H9 (cell line): ENCODE measurements around the gene ARFGEF2. TPM values are rescaled to one million over a fixed set of nuclear protein-coding genes. Genes with fewer than 3 reads are reported as not detected.

Experiments used
- DNase-seq: peaks from one replicate; pipeline ENCODE4 v3.0.0-alpha.2; 2017
- H2AFZ ChIP-seq: one replicate; pipeline ENCODE4 v1.6.1; 2013; ENCODE audit warnings: mild to moderate bottlenecking, low read length, control low read depth, moderate library complexity
- H2AK5ac ChIP-seq: 2 replicates; pipeline ENCODE4 v1.6.1; 2013; ENCODE audit warnings: low read length, control low read depth, mixed read lengths; ENCODE audit not compliant: insufficient read length
- H2BK120ac ChIP-seq: one replicate; pipeline ENCODE4 v1.6.1; 2013; ENCODE audit warnings: low read depth, mild to moderate bottlenecking, low read length, control low read depth, inconsistent platforms; ENCODE audit not compliant: poor library complexity, severe bottlenecking
- H2BK12ac ChIP-seq: 2 replicates; pipeline ENCODE4 v1.6.1; 2013; ENCODE audit warnings: low read length, control low read depth, mixed read lengths, low read depth; ENCODE audit not compliant: insufficient read length
- H2BK15ac ChIP-seq: 2 replicates; pipeline ENCODE4 v1.6.1; 2013; ENCODE audit warnings: low read depth, low read length, control low read depth
- H2BK20ac ChIP-seq: one replicate; pipeline ENCODE4 v1.6.1; 2013; ENCODE audit warnings: low read depth, mild to moderate bottlenecking, low read length, control low read depth, inconsistent platforms; ENCODE audit not compliant: poor library complexity, severe bottlenecking
- H2BK5ac ChIP-seq: 2 replicates; pipeline ENCODE4 v1.6.1; 2013; ENCODE audit warnings: low read length, control low read depth, mixed read lengths; ENCODE audit not compliant: insufficient read length
- H3K14ac ChIP-seq: 2 replicates; pipeline ENCODE4 v1.6.1; 2013; ENCODE audit warnings: low read length, control low read depth; ENCODE audit not compliant: insufficient read depth
- H3K18ac ChIP-seq: 2 replicates; pipeline ENCODE4 v1.6.1; 2013; ENCODE audit warnings: low read depth, mild to moderate bottlenecking, mixed read lengths, low read length, control low read depth; ENCODE audit not compliant: insufficient read length
- H3K23ac ChIP-seq: 2 replicates; pipeline ENCODE4 v1.6.1; 2013; ENCODE audit warnings: low read length, control low read depth, mixed read lengths, low read depth; ENCODE audit not compliant: insufficient read length
- H3K23me2 ChIP-seq: 2 replicates; pipeline ENCODE4 v1.6.1; 2013; ENCODE audit warnings: low read depth, mild to moderate bottlenecking, mixed read lengths, low read length, control low read depth; ENCODE audit not compliant: insufficient read length, poor library complexity, severe bottlenecking
- H3K27ac ChIP-seq: 2 replicates; pipeline ENCODE4 v1.5.1; 2013; ENCODE audit warnings: low read length, control low read depth, mixed read lengths, low read depth; ENCODE audit not compliant: insufficient read length
- H3K27me3 ChIP-seq: 2 replicates; pipeline ENCODE4 v1.6.1; 2013; ENCODE audit warnings: low read length, control low read depth, inconsistent platforms; ENCODE audit not compliant: insufficient read depth
- H3K4ac ChIP-seq: 2 replicates; pipeline ENCODE4 v1.6.1; 2013; ENCODE audit warnings: low read depth, mild to moderate bottlenecking, control low read depth, inconsistent platforms, low read length, moderate library complexity
- H3K4me1 ChIP-seq: 2 replicates; pipeline ENCODE4 v1.6.1; 2013; ENCODE audit warnings: low read length, control low read depth, inconsistent platforms; ENCODE audit not compliant: insufficient read depth
- H3K4me2 ChIP-seq: 2 replicates; pipeline ENCODE4 v1.6.1; 2013; ENCODE audit warnings: low read length, control low read depth, mixed read lengths; ENCODE audit not compliant: insufficient read length, insufficient read depth
- H3K56ac ChIP-seq: 2 replicates; pipeline ENCODE4 v1.6.1; 2013; ENCODE audit warnings: low read depth, mild to moderate bottlenecking, mixed read lengths, low read length, control low read depth; ENCODE audit not compliant: insufficient read length
- H3K79me1 ChIP-seq: 2 replicates; pipeline ENCODE4 v1.6.1; 2013; ENCODE audit warnings: low read depth, mild to moderate bottlenecking, moderate library complexity, low read length, control low read depth, inconsistent platforms; ENCODE audit not compliant: insufficient read depth, poor library complexity, severe bottlenecking
- H3K79me2 ChIP-seq: 2 replicates; pipeline ENCODE4 v1.6.1; 2013; ENCODE audit warnings: low read length, control low read depth, inconsistent platforms; ENCODE audit not compliant: insufficient read depth
- H3K9ac ChIP-seq: 2 replicates; pipeline ENCODE4 v1.6.1; 2013; ENCODE audit warnings: low read length, control low read depth, mixed read lengths; ENCODE audit not compliant: insufficient read length; ENCODE audit errors: extremely low read depth
- H3K9me3 ChIP-seq: one replicate; pipeline ENCODE4 v1.6.1; 2013; ENCODE audit warnings: low read depth, low read length, inconsistent platforms; ENCODE audit not compliant: control insufficient read depth
- H3T11ph ChIP-seq: one replicate; pipeline ENCODE4 v1.6.1; 2013; ENCODE audit warnings: mild to moderate bottlenecking, low read length, control low read depth, inconsistent platforms
- H4K20me1 ChIP-seq: one replicate; pipeline ENCODE4 v1.6.1; 2013; ENCODE audit not compliant: control insufficient read depth, insufficient read length, insufficient read depth
- H4K5ac ChIP-seq: 2 replicates; pipeline ENCODE4 v1.6.1; 2013; ENCODE audit warnings: low read depth, mild to moderate bottlenecking, mixed read lengths, low read length, control low read depth; ENCODE audit not compliant: insufficient read length
- H4K8ac ChIP-seq: replicated peaks from 2 replicates; pipeline ENCODE4 v1.6.1; 2013; ENCODE audit warnings: low read length, control low read depth, mixed read lengths, low read depth; ENCODE audit not compliant: insufficient read length
- H4K91ac ChIP-seq: 2 replicates; pipeline ENCODE4 v1.6.1; 2013; ENCODE audit warnings: low read depth, mild to moderate bottlenecking, moderate library complexity, mixed read lengths, low read length, control low read depth; ENCODE audit not compliant: insufficient read length
- H3K27ac Mint-ChIP-seq, 3 experiments: 2 replicates in 2 of 3; 3 replicates in 1 of 3; pipeline ENCODE4 v1.8.0; 2020 to 2021; ENCODE audit warnings: mixed read lengths in 3 of 3, mild to moderate bottlenecking in 1 of 3, moderate library complexity in 1 of 3
- H3K27me3 Mint-ChIP-seq: 2 replicates; pipeline ENCODE4 v1.8.0; 2021; ENCODE audit warnings: low read depth, mild to moderate bottlenecking, moderate library complexity, mixed read lengths
- H3K36me3 Mint-ChIP-seq, 3 experiments: 2 replicates in 2 of 3; 3 replicates in 1 of 3; pipeline ENCODE4 v1.8.0; 2020 to 2021; ENCODE audit warnings: low read depth in 3 of 3, mixed read lengths in 3 of 3; ENCODE audit not compliant: insufficient read depth in 1 of 3
- H3K4me1 Mint-ChIP-seq, 2 experiments: 2 replicates each; pipeline ENCODE4 v1.8.0; 2020; ENCODE audit warnings: mixed read lengths in 2 of 2
- H3K4me3 Mint-ChIP-seq, 2 experiments: 2 replicates in 1 of 2; 3 replicates in 1 of 2; pipeline ENCODE4 v1.8.0; 2020 to 2021; ENCODE audit warnings: mild to moderate bottlenecking in 2 of 2, mixed read lengths in 2 of 2, moderate library complexity in 1 of 2
- H3K9me3 Mint-ChIP-seq, 2 experiments: 2 replicates in 1 of 2; 3 replicates in 1 of 2; pipeline ENCODE4 v1.8.0; 2020; ENCODE audit warnings: mild to moderate bottlenecking in 2 of 2, mixed read lengths in 2 of 2, moderate library complexity in 1 of 2
- CTCF ChIP-seq: fragments of 200-600 bp; sonication (generic); conservative IDR thresholded peaks from 3 replicates; pipeline ENCODE4 v1.8.0; 2021; ENCODE audit warnings: antibody characterized with exemption, mild to moderate bottlenecking
- WGBS: extraction: QIAGEN DNeasy Blood & Tissue Kit; methylation state at CpG from one replicate; pipeline ENCODE4 v1.1.7; 2013; ENCODE audit warnings: missing lambda C conversion rate, low lambda C conversion rate, mixed read lengths; ENCODE audit not compliant: insufficient read length; ENCODE audit errors: extremely low coverage; 5-methylcytosine and 5-hydroxymethylcytosine counted together
- total RNA-seq: library from RNA; stranded (reverse); gene quantifications from 2 replicates; pipeline ENCODE4 v1.2.1, GENCODE V29; 2021

ARFGEF2 gene
- total RNA-seq, 1 experiment from 2014 or later = 16.6 TPM

- Histone ChIP-seq H3K9me3 (no peaks in the 10 kb centered on the region), H4K20me1 (no peaks in the 10 kb centered on the region), H3K4ac (no peak overlapping the region), H3K18ac (no peak overlapping the region), H2BK12ac (no peak overlapping the region), H3K23me2 (no peaks in the 10 kb centered on the region), H3K27ac (no peak overlapping the region), H2BK20ac (no peak overlapping the region), H2BK5ac (no peak overlapping the region), H3K4me2 (no peak overlapping the region), H3K23ac (no peak overlapping the region), H3K79me2 (no peaks in the 10 kb centered on the region; the same call in 1 of the 2 replicates), H3K79me1 (peaks cover 17% of the 10 kb centered on the region), H3K27me3 (no peaks in the 10 kb centered on the region), H2BK120ac (no peak overlapping the region), H2AFZ (no peak overlapping the region), H3K14ac (no peak overlapping the region), H2AK5ac (no peak overlapping the region), H3K56ac (no peak overlapping the region), H2BK15ac (no peak overlapping the region), H4K8ac (no peak overlapping the region), H3K4me1 (no peaks in the 10 kb centered on the region), H4K91ac (no peak overlapping the region), H3T11ph (no peak overlapping the region), H4K5ac (no peak overlapping the region), H3K9ac (no peak overlapping the region)
- no CpG with 5 or more reads among the region's 2 CpGs for WGBS
- TF ChIP-seq CTCF = no peak
- Mint-ChIP-seq H3K36me3 (peaks cover 14 to 30% (median 16%) of the 10 kb centered on the region in 3 experiments; a peak in 5 of 7 replicates), H3K27ac (no peak overlapping the region), H3K4me3 (no peak overlapping the region), H3K4me1 (no peaks in the 10 kb centered on the region), H3K27me3 (no peaks in the 10 kb centered on the region), H3K9me3 (peaks cover 7 to 9% of the 10 kb centered on the region in 2 experiments; a peak in 4 of 5 replicates)
- DNase-seq = no peak
These were observed 18.7 kb downstream of the ARFGEF2 start for GRCh38 chr20:48940170-48940569.
